ENCODE measurements around the gene DDX11.
"Not testable (repeated sequence)": the region's sequence is repeated elsewhere in the genome, so short reads cannot be mapped to it uniquely, and the experiment has no call there.

DNA sequence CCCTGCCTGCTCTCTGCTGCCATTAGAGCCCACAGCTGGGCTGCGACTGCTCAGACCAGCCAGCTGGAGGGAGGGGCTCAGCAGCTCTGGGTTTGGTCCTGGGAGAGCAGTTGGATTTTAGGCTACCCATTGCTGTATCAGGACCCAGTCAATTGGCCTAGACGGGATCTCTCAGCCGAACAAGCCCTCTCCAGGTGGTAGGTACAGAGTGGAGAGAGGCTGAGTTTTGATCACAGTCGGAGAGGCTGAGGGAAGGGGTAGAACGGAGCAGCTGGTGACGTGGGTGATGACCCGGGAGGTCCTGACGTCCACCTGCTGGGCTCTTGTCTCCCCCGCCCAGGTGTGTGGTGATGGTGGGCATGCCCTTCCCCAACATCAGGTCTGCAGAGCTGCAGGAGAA lies 28.9 kb downstream of the DDX11 start:
- not testable (repeated sequence) for TF ChIP-seq POLR2AphosphoS5 (IDR thresholded peaks at IDR 0.05; ENCODE audit: borderline replicate concordance, low read depth, low read length); EZH2 (IDR thresholded peaks at IDR 0.05)

Measured in SK-N-MC (cell line).